HG03432 (cell line): ENCODE measurements around the gene STXBP5.

ENCODE experiments used
- ATAC-seq: cut with Tn5 transposase; IDR thresholded peaks from one replicate; pipeline ENCODE4 v1.9.1; 2021; ENCODE audit warnings: mild to moderate bottlenecking, moderate library complexity; ENCODE audit not compliant: unreplicated experiment

The STXBP5 gene

GRCh38 chr6:147287869-147288271 lies 83.7 kb downstream of the STXBP5 start:
- ATAC-seq: no peak

GRCh38 chr6:147297124-147297523 lies 92.9 kb downstream of the STXBP5 start:
- ATAC-seq: no peak

GRCh38 chr6:147297663-147298316 lies 93.6 kb downstream of the STXBP5 start:
- no peak for ATAC-seq

DNA sequence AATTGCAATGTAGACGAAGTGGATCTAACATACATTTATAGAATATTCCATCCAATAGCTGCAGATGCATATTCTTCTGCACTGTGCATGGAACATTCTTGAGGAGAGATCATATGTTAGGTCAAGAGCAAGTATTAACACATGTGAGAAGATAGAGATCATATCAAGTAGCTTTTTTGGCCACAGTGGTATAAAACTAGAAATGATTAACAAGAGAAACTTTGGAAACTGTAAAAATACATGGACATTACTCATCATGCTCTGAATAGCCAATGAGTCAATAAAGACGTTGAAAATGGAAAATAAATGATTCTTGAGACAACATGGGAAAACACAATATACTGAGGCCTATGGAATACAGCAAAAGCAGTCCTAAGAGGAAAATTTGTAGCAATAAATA lies 94.2 kb downstream of the STXBP5 start:
- no peak for ATAC-seq

- ATAC-seq: no peak
Measured at GRCh38 chr6:147299035-147299434, 94.8 kb downstream of the STXBP5 start.

DNA sequence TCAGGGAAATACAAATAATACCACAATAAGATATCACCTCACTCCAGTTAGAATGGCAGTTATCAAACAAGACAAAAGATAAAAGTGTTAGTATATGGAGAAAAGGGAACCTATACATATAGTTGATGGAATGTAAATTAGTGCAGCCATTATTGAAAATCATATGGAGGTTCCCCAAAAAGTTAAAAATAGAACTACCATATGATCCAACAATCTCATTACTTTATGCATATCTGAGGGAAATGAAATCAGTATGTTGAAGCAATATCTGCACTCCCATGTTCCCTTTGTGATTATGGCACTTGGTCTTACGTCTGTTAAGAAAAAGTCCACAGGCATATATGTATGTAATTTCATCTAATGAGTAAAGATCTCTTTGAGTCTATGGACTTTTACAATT lies 96.9 kb downstream of the STXBP5 start:
- no peak for ATAC-seq

GRCh38 chr6:147304016-147304415 lies 99.8 kb downstream of the STXBP5 start:
- no peak for ATAC-seq

DNA sequence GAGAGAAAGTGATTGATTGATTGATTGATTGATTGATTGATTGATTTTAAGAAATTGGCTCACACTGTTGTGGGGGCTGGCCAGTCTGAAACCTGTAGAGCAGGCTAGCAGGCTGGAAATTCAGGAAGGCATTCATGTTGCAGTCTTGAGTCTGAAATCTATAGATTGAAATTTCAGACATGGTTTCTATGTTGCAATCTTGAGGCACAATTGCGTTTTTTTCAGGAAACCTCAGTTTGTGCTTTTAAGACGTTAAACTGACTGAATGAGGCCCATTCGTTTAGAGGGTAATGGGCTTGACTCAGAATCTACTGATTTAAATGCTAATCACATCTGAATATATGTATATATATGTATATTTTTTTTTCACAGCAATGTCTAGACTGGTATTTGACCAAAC lies 106.3 kb downstream of the STXBP5 start:
- ATAC-seq: no peak

DNA sequence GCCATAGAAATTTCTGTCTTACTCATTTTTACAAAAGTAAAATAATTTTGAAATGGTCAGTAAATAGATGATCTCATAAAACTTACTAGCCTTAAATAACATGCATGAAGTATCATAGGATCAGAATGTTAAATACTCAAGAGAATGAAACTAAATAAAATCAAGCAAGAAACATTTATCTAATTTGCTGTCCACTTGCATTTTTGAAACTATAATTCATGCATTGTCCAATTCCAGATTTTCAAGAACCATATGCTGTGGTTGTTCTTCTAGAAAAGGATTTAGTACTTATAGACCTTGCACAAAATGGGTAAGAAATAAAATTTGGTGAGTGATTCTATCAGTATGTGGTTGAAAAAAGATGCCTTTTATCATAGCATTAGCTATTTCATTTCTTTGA lies 107.0 kb downstream of the STXBP5 start:
- no peak for ATAC-seq

DNA sequence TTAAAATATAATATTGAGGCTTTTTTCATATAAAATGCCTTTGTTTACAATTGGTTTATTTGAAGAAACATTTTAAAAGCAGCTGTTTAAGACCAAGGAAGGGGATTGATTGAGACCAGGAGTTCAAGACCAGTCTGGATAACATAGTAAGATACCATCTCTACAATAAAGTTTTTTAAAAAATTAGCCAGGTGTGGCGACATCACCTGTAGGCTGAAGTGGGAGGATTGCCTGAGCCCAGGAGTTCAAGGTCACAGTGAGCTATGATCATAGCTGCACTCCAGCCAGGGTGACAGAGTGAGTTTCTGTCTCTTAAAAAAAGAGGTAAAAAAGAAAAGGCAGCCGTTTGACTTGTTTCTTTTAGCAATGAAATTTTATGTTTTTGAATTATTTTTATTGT lies 117.0 kb downstream of the STXBP5 start:
- ATAC-seq: no peak

- ATAC-seq: peak; percentile 99
Measured at GRCh38 chr6:147322299-147323162, 118.3 kb downstream of the STXBP5 start.

DNA sequence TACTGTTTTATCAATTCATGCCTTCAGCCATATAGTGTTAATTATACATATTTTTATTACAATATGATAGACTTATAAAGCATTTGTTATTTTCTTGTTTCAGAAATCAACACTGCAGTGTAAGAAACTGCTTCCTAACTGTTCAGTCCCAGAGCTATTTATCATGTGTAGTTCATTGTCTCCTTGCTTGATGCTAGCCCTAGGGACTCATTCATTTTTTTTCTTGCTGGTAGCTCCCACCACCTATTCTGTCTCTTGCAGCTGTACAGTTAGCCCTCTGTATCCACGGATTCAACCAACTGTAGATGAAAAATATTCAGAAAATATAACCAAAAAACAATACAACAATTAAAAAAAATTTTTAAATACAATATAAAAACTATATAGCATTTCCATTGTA lies 121.3 kb downstream of the STXBP5 start:
- ATAC-seq: no peak

- no peak for ATAC-seq
Measured at GRCh38 chr6:147331401-147331800, 127.2 kb downstream of the STXBP5 start.

DNA sequence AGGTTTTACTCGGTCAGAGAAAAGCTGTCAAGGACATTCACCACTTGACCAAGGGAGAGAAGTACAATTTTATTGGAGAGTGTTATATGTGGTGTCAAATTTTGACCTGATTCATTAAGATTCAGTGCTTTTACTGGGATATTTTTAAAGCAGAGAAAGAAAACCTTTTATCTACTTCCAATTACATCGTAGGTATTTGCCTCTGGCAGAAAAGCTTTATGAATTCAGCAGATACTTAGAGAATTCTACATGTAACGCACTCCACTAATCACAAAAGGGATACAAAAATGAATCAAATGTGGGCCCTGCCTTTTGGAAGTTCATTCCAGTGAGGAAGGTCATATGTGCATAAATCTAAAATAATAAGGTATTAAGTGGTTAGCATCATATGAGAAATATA lies 133.7 kb downstream of the STXBP5 start:
- ATAC-seq: no peak

DNA sequence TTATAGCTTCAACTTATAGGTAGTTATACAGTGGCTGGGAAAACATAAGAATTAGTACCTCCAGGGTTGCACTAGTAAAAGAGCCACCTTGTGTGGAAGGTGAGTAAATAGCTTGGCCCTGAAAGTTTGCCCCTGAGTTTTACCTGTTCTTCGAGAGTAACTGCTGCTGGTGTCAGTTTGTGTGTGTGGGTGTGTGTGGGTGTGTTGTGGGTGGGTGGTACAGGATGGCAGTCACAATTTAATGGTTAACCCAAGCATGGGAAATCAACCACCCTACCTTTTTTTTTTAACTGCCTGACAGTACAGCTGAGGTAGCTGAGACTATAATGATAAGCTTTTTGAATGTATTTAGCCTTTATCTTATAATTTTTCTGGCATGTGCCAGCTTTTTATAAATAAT lies 137.3 kb downstream of the STXBP5 start:
- no peak for ATAC-seq

DNA sequence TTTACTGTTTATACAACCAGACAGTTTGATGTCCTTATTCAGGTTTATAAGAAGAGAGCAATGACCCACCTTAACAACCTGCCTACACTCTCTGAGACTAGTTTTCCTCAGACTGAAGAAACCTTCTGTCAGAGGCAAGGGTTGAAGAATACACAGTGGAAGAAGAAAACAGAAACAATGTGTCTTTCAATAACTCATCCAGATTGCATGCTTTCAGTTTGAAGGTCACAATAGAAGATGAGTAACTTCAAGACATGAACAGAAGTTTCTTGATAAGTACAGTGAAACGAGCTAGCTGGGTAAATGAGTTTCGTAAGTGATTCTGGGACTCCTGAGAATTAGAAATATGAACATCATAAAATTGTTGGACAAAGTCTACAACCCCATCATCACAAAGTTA lies 141.7 kb downstream of the STXBP5 start:
- no peak for ATAC-seq

- no peak for ATAC-seq
Measured at GRCh38 chr6:147347179-147347881, 143.1 kb downstream of the STXBP5 start.

- no peak for ATAC-seq
Measured at GRCh38 chr6:147347882-147348575, 143.8 kb downstream of the STXBP5 start.

GRCh38 chr6:147361311-147361981 lies 157.2 kb downstream of the STXBP5 start:
- ATAC-seq: no peak

DNA sequence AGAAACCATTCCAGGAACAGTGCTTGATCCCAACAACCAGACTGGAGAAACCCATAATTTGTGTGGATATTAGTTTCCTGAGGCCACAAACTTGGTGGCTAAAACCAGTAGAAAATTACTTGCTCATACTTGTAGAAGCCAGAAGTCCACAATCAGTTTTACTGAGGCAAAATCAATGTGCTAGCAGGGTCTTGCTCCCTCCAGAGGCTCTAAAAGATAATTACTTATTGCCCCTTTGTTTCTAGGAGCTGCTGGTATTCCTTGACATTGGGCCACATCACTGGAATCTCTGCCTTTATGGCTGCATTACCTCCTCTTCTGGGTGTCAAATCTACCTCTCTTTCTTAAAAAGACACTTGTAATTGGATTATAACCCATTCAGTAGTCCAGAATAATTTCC lies 162.1 kb downstream of the STXBP5 start:
- ATAC-seq: no peak

- no peak for ATAC-seq
Measured at GRCh38 chr6:147371325-147371724, 167.1 kb downstream of the STXBP5 start.
